ENCODE data around the gene TMEM45A. TPM values are rescaled to one million over a fixed set of nuclear protein-coding genes. Genes with fewer than 3 reads are reported as not detected.

TMEM45A gene
- total and polyA plus RNA-seq, 2 donors (not counting 3 experiments of a cell fraction or from before 2014, with no cell fraction given): 5.6 to 8.6 TPM

GRCh38 chr3:100533176-100533575 lies 40.8 kb downstream of the TMEM45A start:
- no peaks in the 10 kb centered on the region for H3K4me1 ChIP-seq (ENCODE audit: control insufficient read depth, extremely low read depth, insufficient read depth, low read length)
- intact Hi-C loops (cut with micrococcal nuclease) (no loop called here), dilution Hi-C loops (cut with MboI; ENCODE audit: extremely low pct_ligation_motif_present, low sequenced_read_pairs) (no loop called here)
- no peak for FAIRE-seq
- no peaks in the 10 kb centered on the region for H3K36me3 ChIP-seq (ENCODE audit: control insufficient read depth in 2 of 2, extremely low read depth in 1 of 2, insufficient read depth in 2 of 2, low read length in 2 of 2)
- H4K20me1 ChIP-seq (replicated peaks; ENCODE audit: control insufficient read depth, extremely low read depth, insufficient read depth, low read length): no peaks in the 10 kb centered on the region
- H3K4me2 ChIP-seq (ENCODE audit: insufficient read depth, low read length): no peak overlapping the region
- no TSS peak for BruUV-seq (replicated peaks)
- no peaks in the 10 kb centered on the region for H3K79me2 ChIP-seq (ENCODE audit: control insufficient read depth, insufficient read depth, low read length)
- H3K9ac ChIP-seq (replicated peaks; ENCODE audit: extremely low read depth, insufficient read depth, low read length): no peak overlapping the region
- POLR2A ChIA-PET: no interaction called here
- no peak overlapping the region for H2AFZ ChIP-seq (ENCODE audit: low read depth, low read length)
- no peak overlapping the region for H3K27ac ChIP-seq (ENCODE audit: insufficient read depth, low read depth, low read length)
- H3K27me3 ChIP-seq (ENCODE audit: control insufficient read depth in 2 of 2, insufficient read depth in 2 of 2, low read length in 2 of 2): no peaks in the 10 kb centered on the region
- no peak for DNase-seq (ENCODE audit: low read depth, low spot score)
- H3K9me3 ChIP-seq (replicated peaks; ENCODE audit: control insufficient read depth, insufficient read depth, low read length): no peaks in the 10 kb centered on the region
- no peaks in the 10 kb centered on the region for H3K9me1 ChIP-seq (replicated peaks; ENCODE audit: control insufficient read depth, extremely low read depth, insufficient read depth, low read length)
- H3K4me3 ChIP-seq (replicated peaks in 1 of 3; ENCODE audit: insufficient read depth in 1 of 3, low read depth in 1 of 3, low read length in 3 of 3): no peak overlapping the region
- TF ChIP-seq JUN (IDR thresholded peaks at IDR 0.05; ENCODE audit: borderline replicate concordance, insufficient read depth, insufficient read length, low read depth) (no peak), POLR2A (IDR thresholded peaks at IDR 0.05; ENCODE audit: low read depth, low read length) (no peak), MAX (IDR thresholded peaks at IDR 0.05; ENCODE audit: insufficient read depth, insufficient read length) (no peak), GATA2 (IDR thresholded peaks at IDR 0.05; ENCODE audit: insufficient read depth, insufficient read length, low read depth, low read length) (no peak), EZH2 (IDR thresholded peaks at IDR 0.05; ENCODE audit: borderline replicate concordance, low read depth, low read length, severe bottlenecking) (no peak), CTCF (IDR thresholded peaks at IDR 0.05; ENCODE audit: extremely low read depth in 1 of 2, insufficient read depth in 1 of 2, low read depth in 1 of 2, low read length in 2 of 2) (no peak), FOS (IDR thresholded peaks at IDR 0.05; ENCODE audit: borderline replicate concordance, insufficient read depth, low read length) (no peak), POLR2AphosphoS5 (IDR thresholded peaks at IDR 0.05; ENCODE audit: insufficient read depth, low read depth, low read length) (no peak), MYC (IDR thresholded peaks at IDR 0.05; ENCODE audit: low read depth, low read length) (no peak)
- CTCF ChIA-PET: interaction anchor here (0.6 to 1.5 kb wide), 4 partner anchors 12 to 71 kb away, joined by 3 to 6 read pairs (median 4); no protein-coding TSS in a partner anchor
